ENCODE measurements around the gene VAMP5.
"Not testable (repeated sequence)": the region's sequence is repeated elsewhere in the genome, so short reads cannot be mapped to it uniquely, and the experiment has no call there.

Gene VAMP5, protein sequence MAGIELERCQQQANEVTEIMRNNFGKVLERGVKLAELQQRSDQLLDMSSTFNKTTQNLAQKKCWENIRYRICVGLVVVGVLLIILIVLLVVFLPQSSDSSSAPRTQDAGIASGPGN

DNA sequence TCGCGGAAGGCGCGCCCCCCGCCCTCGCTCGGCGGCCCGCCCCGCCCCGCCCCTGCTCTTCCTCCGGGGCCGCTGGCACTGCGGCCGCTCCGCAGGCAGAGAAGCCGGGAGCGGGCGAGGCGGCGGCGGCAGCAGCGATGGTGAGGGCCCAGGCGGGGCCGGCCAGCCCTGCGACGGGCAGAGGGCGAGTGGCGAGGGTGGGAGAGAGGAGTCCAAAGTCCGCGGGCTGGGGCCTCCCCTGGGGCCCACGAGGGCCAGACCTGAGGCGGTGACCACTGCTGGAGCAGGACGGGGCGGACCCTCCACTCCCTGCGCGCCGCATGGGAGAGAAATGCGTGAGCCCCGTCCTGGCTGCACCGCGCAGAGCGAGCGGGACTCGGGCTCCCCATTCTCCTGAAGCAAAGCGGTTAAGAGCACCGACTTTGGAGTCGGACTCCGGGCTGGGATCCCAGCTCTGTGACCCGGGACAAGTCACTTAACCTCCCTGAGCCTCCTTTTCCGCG is at the start of gene VAMP5:
TSS of gene VAMP5 (plus strand) at position 78 of the 503 bp plus-strand sequence. CDS start at position 138, 60 bp downstream.
- DNase-seq (ENCODE audit: low read depth in 2 of 2): peak in 1 of 2 donors; percentile 40

DNA sequence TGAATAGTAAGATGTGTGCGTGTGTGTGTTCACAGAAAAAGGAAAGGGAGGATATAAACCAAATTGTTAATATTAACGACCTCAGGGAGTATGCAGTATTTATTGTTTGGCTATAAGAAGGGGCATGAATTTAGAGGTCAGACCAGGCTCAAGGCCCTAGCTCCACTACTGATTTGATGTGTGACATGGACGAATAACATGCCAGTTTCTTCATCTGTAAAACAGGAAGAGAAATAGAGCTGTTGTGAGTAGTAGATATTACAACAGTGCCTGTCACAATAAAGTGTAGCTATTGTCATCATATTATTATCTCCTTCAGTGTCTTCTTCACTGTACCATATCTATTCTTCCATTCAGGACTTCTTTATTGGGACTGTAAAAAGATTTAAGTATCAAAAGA is 49.4 kb upstream of the VAMP5 start:
- DNase-seq (ENCODE audit: low read depth in 2 of 2): no peak

DNA sequence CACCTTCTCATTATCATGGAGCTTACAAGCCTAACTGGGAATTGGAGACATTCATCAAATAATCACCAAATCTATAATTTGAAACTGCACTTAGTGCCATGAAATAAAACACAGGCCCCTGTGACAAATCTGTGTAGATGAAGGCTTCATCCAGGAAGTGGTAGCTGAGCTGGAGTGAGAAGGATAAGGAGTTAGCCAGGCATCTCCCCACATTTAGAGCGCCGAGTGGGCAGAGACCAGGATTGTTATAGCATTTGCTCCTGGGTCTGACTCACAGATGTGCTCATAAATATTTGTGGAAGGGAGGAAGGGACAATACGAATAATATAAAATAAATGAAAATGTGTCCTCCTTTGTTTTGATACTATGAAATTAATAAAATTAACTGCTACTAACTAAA is 47.8 kb upstream of the VAMP5 start:
- no peak for DNase-seq (ENCODE audit: low read depth in 2 of 2)

DNA sequence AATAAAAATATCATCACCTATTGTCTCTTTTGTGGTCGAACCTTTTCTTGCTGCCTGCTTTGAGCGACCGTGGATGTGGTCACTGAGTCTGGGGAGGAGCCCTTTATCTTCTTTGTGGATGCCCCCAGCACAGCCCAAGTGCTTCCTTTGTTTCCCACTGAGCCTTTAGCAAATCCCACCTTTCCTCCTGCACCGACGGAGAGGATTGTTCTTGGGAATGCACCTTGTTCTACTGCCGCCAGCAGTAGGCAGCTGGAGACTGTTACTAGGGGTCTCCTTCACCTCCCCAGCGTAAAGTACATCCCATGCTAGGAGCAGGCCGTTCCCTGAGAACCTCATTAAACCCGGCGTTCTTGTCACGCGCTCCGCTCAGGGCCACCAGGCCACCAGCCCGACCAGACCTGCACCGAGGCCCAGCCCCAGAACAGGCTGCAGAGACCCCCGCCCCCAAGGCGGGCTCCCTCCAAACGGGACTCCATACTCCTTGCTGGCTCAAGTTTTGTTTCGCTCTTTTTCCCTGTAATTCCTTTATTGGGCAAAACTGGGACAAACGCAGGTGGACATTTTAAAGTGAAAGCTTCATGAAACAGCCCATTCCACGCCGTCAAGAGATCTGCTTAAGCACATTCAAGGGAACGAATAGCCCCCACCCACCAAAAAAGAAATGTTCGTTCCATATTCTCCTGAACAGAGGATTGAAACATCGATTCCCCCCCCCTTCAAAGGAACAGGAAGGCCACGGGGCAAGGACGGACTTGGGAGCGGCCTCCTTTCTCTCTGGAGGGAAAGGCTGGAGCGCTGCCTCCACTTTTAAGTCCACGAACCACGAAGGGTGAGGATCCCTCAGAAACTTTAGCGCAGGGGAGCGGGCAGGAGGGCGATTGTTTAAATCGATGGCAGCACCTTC is 46.4 kb upstream of the VAMP5 start:
- DNase-seq (ENCODE audit: low read depth in 2 of 2): no peak

DNA sequence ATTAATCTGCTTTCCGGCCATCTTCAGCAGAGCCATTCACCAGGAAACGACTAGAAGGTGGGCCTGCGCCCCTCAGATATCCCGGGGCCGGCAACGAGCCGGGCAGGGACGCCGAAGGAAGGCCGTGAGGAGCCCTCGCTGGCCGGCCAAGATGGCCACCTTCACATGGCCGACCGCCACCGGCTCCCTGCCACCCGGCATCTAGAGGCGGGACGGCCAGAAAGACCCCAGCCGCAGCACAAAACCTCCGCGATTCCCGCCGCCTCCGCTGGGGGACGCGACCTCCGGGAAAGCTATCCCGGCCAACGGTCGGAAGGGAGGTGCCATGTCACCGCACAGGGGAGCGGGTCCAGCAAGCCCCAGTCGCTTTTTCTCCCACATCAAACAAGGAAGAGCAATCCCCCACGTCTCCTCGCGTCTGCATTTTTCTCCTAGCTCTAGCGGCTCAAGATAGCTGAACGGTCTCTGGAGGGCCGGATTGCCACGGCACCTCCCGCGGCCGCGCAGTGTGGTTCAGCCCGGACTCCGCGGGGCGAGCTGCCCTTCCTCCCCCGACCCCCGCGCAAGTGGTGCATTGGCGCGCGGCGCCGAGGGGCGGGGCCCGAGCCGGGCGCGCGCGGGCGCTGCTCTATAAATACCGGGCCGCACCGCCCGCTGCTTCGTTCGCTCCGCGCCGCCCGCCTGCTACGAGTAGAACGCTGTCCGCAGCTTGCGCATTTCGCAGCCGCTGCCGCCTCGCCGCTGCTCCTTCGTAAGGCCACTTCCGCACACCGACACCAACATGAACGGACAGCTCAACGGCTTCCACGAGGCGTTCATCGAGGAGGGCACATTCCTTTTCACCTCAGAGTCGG is 45.5 kb upstream of the VAMP5 start, which contains the start of gene MAT2A:
TSS of gene MAT2A (plus strand) at position 662 of the 854 bp plus-strand sequence. CDS start at position 782, 120 bp downstream.
- peak; percentile 71 to 85 for DNase-seq (ENCODE audit: low read depth in 2 of 2)

DNA sequence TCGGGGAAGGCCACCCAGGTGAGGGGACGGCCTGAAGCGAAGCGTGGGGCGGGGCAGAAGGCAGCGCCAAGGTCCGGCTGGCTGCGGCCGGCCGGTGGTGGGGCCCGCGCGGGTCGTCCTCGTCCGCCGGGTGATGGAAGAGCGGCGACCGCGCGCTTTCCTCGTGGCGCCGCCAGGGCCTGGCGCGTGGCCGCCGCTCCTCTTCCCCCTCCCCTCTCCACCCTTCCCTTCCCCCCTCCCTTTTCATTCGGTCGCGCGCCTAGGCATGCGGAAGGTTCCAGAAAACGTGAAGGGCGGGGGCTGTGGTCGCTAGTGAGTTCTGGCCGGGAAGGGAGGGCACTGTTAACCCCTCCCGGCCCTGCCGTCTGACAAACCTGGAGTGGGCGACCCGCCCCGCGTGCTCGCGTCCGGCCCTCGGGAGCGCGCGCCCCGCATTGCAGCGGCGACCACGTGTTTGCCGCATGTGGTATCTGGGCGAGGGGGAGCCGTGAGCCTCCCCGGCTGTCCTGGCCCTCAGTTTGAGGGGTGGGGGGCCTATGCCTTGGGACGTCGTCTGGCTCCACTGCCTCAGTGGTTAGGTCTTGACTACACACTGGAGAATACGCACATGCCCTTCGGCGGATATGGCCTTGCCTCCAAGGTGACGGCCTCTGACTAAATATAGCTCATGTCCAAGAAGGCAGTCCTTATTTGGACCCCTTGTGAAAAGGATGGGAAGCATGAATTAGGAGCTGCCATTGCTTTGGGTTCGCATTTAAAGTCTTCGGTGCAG is 44.7 kb upstream of the VAMP5 start:
- DNase-seq (ENCODE audit: low read depth in 2 of 2): peak; percentile 71 to 79

DNA sequence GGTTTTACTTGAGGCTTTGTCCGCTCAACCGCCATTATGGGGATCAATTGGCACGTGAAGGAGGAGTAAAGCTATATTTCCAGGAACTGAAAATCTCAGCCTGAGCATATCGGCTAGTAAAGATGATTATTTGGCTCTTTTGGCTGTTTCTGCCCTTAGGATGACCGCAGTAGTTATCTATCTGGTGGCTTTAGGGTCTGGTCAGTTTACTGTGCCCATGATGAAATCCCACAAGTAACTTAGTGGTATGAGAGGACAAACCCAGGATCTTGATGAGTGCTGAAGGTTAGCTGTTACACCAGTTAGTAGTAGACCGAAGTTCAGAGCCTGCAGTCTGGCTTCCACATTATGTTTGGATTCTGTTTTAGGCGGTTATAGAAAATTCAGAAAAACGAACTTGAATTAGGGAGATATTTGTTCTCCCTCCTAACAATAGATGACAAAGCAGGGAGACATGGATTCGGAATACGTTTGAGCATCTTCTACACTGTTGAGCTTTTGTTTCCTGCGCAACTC is 44.0 kb upstream of the VAMP5 start:
- no peak for DNase-seq (ENCODE audit: low read depth in 2 of 2)

DNA sequence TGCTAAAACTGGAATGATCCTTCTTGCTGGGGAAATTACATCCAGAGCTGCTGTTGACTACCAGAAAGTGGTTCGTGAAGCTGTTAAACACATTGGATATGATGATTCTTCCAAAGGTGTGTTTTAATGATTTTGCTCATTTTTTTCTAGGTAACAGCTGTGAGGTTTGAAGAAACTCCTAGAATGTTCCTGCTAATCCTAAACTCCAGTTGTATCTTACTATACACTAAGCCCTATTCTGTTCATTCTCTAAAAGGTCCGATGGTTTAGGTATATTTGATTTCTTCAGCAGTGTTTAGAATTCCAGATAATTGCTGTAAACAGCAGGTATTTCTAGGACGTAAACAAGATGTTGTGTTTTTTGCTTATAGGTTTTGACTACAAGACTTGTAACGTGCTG is 43.0 kb upstream of the VAMP5 start:
- no peak for DNase-seq (ENCODE audit: low read depth in 2 of 2)

DNA sequence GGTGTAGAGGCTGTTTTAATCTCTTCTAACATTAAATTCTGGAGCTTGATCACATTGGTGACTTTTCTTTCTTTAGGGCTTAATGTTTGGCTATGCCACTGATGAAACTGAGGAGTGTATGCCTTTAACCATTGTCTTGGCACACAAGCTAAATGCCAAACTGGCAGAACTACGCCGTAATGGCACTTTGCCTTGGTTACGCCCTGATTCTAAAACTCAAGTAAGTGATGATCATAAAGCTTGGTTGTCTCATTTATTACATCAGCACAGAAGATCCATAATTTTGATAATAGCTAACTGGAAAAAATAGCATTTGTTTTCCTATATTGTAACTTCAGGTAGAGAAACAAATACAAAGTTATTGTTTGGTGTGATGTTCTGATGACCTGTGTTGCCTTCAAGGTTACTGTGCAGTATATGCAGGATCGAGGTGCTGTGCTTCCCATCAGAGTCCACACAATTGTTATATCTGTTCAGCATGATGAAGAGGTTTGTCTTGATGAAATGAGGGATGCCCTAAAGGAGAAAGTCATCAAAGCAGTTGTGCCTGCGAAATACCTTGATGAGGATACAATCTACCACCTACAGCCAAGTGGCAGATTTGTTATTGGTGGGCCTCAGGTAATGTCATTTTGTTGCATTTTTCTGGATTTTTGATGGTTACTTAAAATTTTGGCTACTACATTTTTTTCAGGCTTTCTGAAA is 42.3 kb upstream of the VAMP5 start:
- DNase-seq (ENCODE audit: low read depth in 2 of 2): no peak

DNA sequence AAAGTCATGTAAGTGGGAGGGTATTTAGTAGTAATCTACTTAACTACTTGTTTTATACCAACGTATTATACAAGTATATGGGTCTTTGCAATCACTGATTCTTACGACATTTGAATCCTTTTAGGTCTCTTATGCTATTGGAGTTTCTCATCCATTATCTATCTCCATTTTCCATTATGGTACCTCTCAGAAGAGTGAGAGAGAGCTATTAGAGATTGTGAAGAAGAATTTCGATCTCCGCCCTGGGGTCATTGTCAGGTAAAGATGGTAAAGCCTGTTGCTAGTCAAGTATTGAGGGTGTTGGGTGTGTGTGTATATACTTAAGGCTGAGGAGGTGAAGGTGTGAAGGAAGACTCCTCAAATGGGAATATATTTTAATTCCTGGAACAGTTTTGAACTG is 41.5 kb upstream of the VAMP5 start:
- DNase-seq (ENCODE audit: low read depth in 2 of 2): no peak

DNA sequence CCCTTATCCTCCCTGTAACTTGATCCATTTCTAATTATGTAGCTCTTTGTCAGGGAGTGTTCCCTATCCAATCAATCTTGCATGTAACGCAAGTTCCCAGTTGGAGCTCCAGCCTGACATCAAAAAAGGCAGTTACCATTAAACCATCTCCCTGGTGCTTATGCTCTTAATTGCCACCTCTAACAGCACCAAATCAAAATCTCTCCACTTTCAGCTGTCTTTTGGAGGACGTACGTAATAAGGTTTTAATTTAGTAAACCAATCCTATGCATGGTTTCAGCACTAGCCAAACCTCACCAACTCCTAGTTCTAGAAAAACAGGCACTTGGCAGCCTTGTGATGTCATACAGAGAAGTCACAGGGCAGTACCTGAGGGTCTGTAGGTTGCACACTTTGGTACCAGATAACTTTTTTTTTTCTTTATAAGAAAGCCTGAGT is 40.0 kb upstream of the VAMP5 start:
- not testable (repeated sequence) for DNase-seq (ENCODE audit: low read depth in 2 of 2)

DNA sequence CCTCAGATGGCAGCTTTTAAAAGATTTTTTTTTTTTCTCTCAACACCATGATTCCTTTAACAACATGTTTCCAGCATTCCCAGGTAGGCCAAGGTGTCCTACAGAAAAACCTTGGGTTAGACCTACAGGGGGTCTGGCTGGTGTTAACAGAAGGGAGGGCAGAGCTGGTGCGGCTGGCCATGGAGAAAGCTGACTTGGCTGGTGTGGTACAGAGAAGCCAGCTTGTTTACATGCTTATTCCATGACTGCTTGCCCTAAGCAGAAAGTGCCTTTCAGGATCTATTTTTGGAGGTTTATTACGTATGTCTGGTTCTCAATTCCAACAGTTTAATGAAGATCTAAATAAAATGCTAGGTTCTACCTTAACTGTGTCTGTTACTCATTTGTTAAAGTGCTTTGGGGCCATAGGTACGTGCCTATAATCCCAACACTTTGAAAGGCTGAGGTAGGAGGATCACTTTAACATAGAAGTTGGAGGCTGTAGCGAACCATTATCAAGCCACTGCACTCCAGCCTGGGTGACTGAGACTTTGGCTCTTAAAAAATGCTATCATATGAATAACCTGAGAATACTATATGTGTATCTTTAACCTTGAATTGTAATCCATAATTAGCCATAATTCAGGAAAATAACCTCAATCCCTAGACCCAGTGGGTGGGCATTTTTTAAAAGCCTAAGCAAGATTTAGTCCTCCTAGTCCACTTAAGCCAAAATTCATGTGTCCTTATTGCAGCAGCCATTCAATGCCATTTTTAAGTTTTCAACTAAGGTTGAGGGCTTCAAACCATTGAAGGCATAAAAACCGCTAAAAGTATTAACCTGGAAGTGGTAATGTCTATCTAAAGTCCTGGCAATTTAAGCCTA is 39.1 kb upstream of the VAMP5 start:
- not testable (repeated sequence) for DNase-seq (ENCODE audit: low read depth in 2 of 2)

DNA sequence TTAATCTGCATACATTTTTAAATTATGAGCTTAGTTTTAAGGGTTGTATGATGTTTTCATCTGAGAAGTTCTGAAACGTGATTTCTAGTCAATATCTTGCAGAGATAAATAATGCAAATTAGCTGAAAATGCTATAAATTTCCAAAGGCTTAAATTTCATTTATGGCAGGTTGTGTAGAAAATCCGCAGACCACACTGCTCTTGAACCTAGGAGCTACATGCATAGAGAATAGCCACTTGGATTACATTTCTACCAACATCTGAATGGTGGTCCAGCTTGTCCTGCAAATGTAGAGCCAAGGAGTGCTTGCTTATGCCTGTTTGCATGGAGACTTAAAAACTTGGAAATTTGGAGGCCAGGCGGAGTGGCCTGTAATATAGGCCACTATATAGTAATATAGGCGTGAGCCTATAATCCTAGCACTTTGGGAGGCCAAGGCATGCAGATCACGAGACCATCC is 38.4 kb upstream of the VAMP5 start:
- no peak for DNase-seq (ENCODE audit: low read depth in 2 of 2)

DNA sequence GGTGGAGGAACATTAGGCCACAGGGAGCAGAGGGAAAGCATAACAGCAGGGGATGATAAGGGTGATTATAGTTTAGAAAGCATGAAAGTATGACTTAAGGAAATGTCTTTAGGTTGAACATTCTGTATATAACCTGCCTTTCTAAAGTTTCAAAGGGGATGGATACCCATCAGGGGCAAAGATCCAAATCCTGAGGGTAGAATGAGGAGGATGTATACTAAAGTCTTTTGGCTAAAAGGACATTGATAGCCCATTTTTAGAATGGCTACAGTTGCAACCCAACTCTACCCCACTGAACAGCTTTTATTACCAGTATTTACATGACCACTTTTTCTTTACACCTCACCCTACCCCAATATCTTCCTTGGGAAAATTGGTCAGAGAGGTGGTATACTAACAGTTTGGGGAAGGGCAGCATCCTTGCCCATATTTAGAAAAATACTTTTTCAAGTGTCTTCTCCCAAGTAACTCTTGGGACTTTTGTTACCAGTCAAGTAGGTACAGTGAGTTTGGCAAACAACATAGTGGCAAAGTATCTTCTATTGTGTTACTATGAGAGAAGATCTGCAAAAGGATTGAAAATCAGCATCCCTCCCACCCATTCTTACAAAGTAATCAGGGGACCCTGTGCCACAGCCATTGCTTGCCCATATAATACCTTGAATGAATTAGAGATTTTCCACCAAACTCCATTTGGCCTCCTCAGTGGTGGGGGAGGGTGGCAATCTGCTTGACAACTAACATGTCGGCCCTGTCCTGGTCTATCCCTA is 37.0 kb upstream of the VAMP5 start:
- no peak for DNase-seq (ENCODE audit: low read depth in 2 of 2)

DNA sequence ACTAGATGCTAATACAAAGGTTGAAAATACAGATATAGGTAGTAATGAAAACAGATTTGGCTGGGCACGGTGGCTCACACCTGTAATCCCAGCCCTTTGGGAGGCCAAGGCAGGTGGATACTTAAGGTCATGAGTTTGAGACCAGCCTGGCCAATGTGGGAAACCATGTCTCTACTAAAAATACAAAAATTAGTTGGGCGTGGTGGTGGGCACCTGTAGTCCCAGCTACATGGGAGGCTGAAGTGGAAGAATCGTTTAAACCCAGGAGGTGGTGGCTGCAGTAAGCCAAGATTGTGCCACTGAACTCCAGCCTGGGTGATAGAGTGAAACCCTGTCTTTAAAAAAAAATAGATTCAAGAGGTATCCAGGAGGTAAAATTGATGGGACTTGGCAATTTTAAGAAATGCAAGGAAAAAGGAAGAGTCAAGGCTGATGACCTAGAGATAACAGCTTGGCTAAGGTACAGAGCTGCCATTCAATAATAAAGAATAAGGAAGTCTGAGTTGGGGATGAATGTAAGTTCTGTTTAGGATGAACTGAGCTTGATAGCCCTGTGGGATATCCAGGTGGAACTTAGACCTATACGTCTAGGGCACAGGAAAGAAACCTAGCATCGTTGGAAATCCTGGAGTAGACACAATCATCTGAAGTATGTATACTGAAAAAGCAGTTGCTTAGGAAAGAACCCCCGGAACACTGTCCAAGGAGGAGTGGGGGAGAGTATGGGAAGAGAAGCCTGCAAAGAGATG is 36.2 kb upstream of the VAMP5 start:
- no peak for DNase-seq (ENCODE audit: low read depth in 2 of 2)

DNA sequence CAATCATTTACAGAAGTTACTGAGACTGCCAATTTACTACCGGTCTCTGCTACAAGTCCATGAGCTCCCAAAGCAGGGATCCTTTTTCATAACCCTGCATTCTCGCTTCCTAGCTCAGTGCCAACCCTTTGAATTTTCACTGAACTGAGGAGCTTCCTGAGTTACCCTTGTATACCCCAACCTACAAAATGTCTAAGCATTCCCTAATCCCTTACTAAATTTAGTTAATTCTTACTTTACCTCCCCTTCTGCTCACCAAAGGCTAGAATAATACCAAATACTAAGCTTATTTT is 35.7 kb upstream of the VAMP5 start:
- no peak for DNase-seq (ENCODE audit: low read depth in 2 of 2)

DNA sequence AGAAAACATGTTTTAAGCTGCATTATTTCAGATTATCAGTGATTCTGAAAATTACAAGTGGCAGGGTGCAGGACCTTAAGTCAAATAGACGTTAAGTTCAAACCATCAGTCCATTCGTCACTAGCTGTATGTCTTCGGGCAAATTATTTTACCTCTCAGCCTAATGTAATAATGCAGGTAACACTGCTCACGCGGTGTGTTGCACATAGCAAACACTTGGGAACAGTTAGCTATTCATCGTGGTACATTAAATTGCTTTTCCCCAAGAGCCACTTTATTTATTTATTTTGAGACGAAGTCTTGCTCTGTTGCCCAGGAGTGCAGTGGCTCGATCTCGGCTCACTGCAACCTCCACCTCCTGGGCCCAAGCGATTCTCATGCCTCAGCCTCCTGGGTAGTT is 35.1 kb upstream of the VAMP5 start:
- no peak for DNase-seq (ENCODE audit: low read depth in 2 of 2)

DNA sequence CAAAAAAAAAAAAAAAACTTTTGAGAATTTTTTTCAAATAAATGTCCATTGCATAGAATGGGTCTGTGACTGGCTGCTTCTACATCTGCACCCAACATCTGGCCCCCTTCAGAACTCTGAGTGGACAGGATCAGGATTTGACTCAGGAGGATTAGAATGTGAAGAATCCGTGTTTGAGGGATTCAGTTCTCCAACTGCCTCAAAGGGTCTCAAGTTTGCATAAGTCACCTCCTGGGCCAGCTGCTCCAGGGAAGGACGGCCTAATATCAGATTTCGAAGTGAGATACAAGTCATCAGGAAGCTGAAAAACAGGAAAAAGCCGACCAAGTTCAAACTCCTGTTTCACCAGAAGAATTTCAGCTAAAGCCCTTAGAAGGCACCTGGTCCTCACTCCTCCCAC is 34.4 kb upstream of the VAMP5 start:
- DNase-seq (ENCODE audit: low read depth in 2 of 2): no peak

Measured in stimulated activated CD8-positive, alpha-beta memory T cell treated with anti-CD3 and anti-CD28 coated beads, Interleukin-7, amount 100 ng/mL, for 4 hours (primary cell).